Prostate gland (tissue), 2 donors: ENCODE measurements around the gene IFI30. TPM values are rescaled to one million over a fixed set of nuclear protein-coding genes. Genes with fewer than 3 reads are reported as not detected.

Source experiments
- DNase-seq: peaks from one replicate; pipeline ENCODE4 v3.0.0-alpha.2; 2019; ENCODE audit warnings: low spot score
- H3K27ac ChIP-seq, 2 donors: fragments of 200-600 bp; sonication (generic); 2 replicates each; pipeline ENCODE4 v1.5.1; 2017 to 2019
- H3K27me3 ChIP-seq: fragments of 200-600 bp; sonication (generic); replicated peaks from 2 replicates; pipeline ENCODE4 v1.5.1; 2019; ENCODE audit not compliant: insufficient read depth
- H3K36me3 ChIP-seq, 2 donors: fragments of 200-600 bp; sonication (generic); 1 replicate in 1 of 2; 2 replicates in 1 of 2; pipeline versions ENCODE4 v1.5.1 to v1.8.1; 2017 to 2019
- H3K4me1 ChIP-seq: fragments of 200-600 bp; sonication (generic); replicated peaks from 2 replicates; pipeline ENCODE4 v1.5.1; 2019
- H3K4me3 ChIP-seq, 2 donors: fragments of 200-600 bp; sonication (generic); 2 replicates each; pipeline ENCODE4 v1.5.1; 2017 to 2019
- H3K9me3 ChIP-seq: fragments of 200-600 bp; sonication (generic); 2 replicates; pipeline ENCODE4 v1.5.1; 2017
- CTCF ChIP-seq, 4 experiments: fragments of 200-600 bp in 2 of 4; fragments of 450-650 bp in 2 of 4; sonication (generic) in 2 of 4; IDR thresholded peaks; 1 replicate in 3 of 4; 2 replicates in 1 of 4; pipeline ENCODE4 v1.5.1; 2016 to 2019; ENCODE audit warnings: antibody characterized with exemption in 4 of 4, mild to moderate bottlenecking in 2 of 4, moderate library complexity in 2 of 4
- POLR2A ChIP-seq: fragments of 450-650 bp; IDR thresholded peaks from one replicate; pipeline ENCODE4 v1.6.1; 2016; ENCODE audit warnings: antibody characterized with exemption, mild to moderate bottlenecking
- POLR2AphosphoS5 ChIP-seq: sonication (generic); formaldehyde crosslinking; IDR thresholded peaks from one replicate; pipeline ENCODE4 v1.6.1; 2017; ENCODE audit warnings: antibody characterized with exemption
- WGBS: methylation state at CpG from one replicate; pipeline ENCODE4 v1.1.5; 2018; 5-methylcytosine and 5-hydroxymethylcytosine counted together
- intact Hi-C: fragments of 100-400 bp; cut with DNase I; formaldehyde crosslinking; loops from one replicate; pipeline ENCODE4 v1.14.2; 2022
- total RNA-seq, 2 donors: library from RNA; depleted of rRNA; stranded (reverse); fragments of >200 nt; gene quantifications; one replicate each; pipeline ENCODE4 v1.1.0, GENCODE V29; 2016

Gene IFI30
- total RNA-seq, 2 donors from 2014 or later, result 20.9 to 22.5 TPM

GRCh38 chr19:18202397-18202777 is 28.8 kb downstream of the IFI30 start:
- H3K36me3 ChIP-seq, result no peaks in the 10 kb centered on the region
- 78% methylated on average over 24 of the region's 24 CpGs for WGBS
- peaks cover 5% of the 10 kb centered on the region for H3K4me1 ChIP-seq
- no peak for DNase-seq
- no peaks in the 10 kb centered on the region for H3K27me3 ChIP-seq
- H3K27ac ChIP-seq, result no peak overlapping the region
- intact Hi-C loops, result loop anchor here (5.0 to 10.0 kb wide), 2 partner anchors 120 to 212 kb away; partner anchors contain the start of genes LSM4 and SSBP4
- no peaks in the 10 kb centered on the region for H3K9me3 ChIP-seq
- H3K4me3 ChIP-seq, result no peak overlapping the region
- TF ChIP-seq POLR2A, result no peak
- TF ChIP-seq CTCF (IDR thresholded peaks at IDR 0.05), result no peak
- TF ChIP-seq POLR2AphosphoS5, result no peak

- Histone ChIP-seq H3K27me3 (no peaks in the 10 kb centered on the region), H3K9me3 (no peaks in the 10 kb centered on the region), H3K4me3 (peak overlapping the region; percentile 68 to 80), H3K27ac (no peak overlapping the region), H3K36me3 (no peaks in the 10 kb centered on the region), H3K4me1 (peaks cover 5% of the 10 kb centered on the region)
- peak in 2 of 4 experiments; percentile 17 to 20 for TF ChIP-seq CTCF (IDR thresholded peaks at IDR 0.05)
- no peak for TF ChIP-seq POLR2AphosphoS5
- no peak for TF ChIP-seq POLR2A
- no peak for DNase-seq
- 12% methylated on average over 10 of the region's 32 CpGs for WGBS
- intact Hi-C loops, result loop anchor here (5.0 to 10.0 kb wide), 2 partner anchors 119 to 212 kb away; partner anchors contain the start of genes LSM4 and SSBP4
Observed at GRCh38 chr19:18202778-18203407, 29.3 kb downstream of the IFI30 start.

GRCh38 chr19:18203408-18203862 is 29.8 kb downstream of the IFI30 start:
- H3K27me3 ChIP-seq, result no peaks in the 10 kb centered on the region
- no peaks in the 10 kb centered on the region for H3K36me3 ChIP-seq
- no peak for DNase-seq
- no peak for TF ChIP-seq CTCF (IDR thresholded peaks at IDR 0.05)
- no peak for TF ChIP-seq POLR2A
- TF ChIP-seq POLR2AphosphoS5, result no peak
- H3K27ac ChIP-seq, result peak overlapping the region; percentile 53 to 60
- H3K4me3 ChIP-seq, result peak overlapping the region; percentile 68 to 80
- intact Hi-C loops, result loop anchor here (5.0 to 10.0 kb wide), 2 partner anchors 119 to 211 kb away; partner anchors contain the start of genes LSM4 and SSBP4
- under 1% methylated on average over 38 of the region's 38 CpGs for WGBS
- no peaks in the 10 kb centered on the region for H3K9me3 ChIP-seq
- peaks cover 5% of the 10 kb centered on the region for H3K4me1 ChIP-seq

- WGBS, result under 1% methylated on average over 45 of the region's 50 CpGs
- intact Hi-C loops, result loop anchor here (5.0 to 10.0 kb wide), 2 partner anchors 118 to 211 kb away; partner anchors contain the start of genes LSM4 and SSBP4
- TF ChIP-seq CTCF (IDR thresholded peaks at IDR 0.05) (peak in 2 of 4 experiments; percentile 34 to 54), POLR2AphosphoS5 (peak; percentile 98), POLR2A (peak; percentile 76)
- DNase-seq, result peak; percentile 100
- H3K4me3 ChIP-seq, result peak within 1 kb of the TSS; percentile 68 to 80
- H3K27ac ChIP-seq, result peak within 1 kb of the TSS; percentile 95 to 96
- H3K4me1 ChIP-seq, result peaks cover 5% of the 10 kb centered on the region
- no peaks in the 10 kb centered on the region for H3K27me3 ChIP-seq
- H3K9me3 ChIP-seq, result no peaks in the 10 kb centered on the region
- no peaks in the 10 kb centered on the region for H3K36me3 ChIP-seq
Observed at GRCh38 chr19:18203863-18204393, 30.3 kb downstream of the IFI30 start, which contains the start of gene RAB3A. Gene RAB3A (minus strand): TSS chr19:18204042. CDS start chr19:18202740, 1,302 bp downstream.
